Prostate gland (tissue), 2 donors: ENCODE measurements around the gene GPSM1.

Source experiments
- CTCF ChIP-seq, 4 experiments: fragments of 200-600 bp in 2 of 4; fragments of 450-650 bp in 2 of 4; sonication (generic) in 2 of 4; IDR thresholded peaks; 1 replicate in 3 of 4; 2 replicates in 1 of 4; pipeline ENCODE4 v1.5.1; 2016 to 2019; ENCODE audit warnings: antibody characterized with exemption in 4 of 4, mild to moderate bottlenecking in 2 of 4, moderate library complexity in 2 of 4
- POLR2A ChIP-seq: fragments of 450-650 bp; IDR thresholded peaks from one replicate; pipeline ENCODE4 v1.6.1; 2016; ENCODE audit warnings: antibody characterized with exemption, mild to moderate bottlenecking
- POLR2AphosphoS5 ChIP-seq: sonication (generic); formaldehyde crosslinking; IDR thresholded peaks from one replicate; pipeline ENCODE4 v1.6.1; 2017; ENCODE audit warnings: antibody characterized with exemption

GRCh38 chr9:136297016-136297691 is 30.2 kb upstream of the GPSM1 start:
- TF ChIP-seq CTCF (IDR thresholded peaks at IDR 0.05) (no peak), POLR2A (no peak), POLR2AphosphoS5 (no peak)
